Measurements from ENCODE around the gene SPECC1. TPM values are rescaled to one million over a fixed set of nuclear protein-coding genes. Genes with fewer than 3 reads are reported as not detected.

Gene SPECC1
- total and polyA plus RNA-seq, 9 of the 15 experiments (the other 6 are each of a cell fraction or from before 2014, with no cell fraction given) = 2.4 to 19.6 (median 14.7) TPM

DNA sequence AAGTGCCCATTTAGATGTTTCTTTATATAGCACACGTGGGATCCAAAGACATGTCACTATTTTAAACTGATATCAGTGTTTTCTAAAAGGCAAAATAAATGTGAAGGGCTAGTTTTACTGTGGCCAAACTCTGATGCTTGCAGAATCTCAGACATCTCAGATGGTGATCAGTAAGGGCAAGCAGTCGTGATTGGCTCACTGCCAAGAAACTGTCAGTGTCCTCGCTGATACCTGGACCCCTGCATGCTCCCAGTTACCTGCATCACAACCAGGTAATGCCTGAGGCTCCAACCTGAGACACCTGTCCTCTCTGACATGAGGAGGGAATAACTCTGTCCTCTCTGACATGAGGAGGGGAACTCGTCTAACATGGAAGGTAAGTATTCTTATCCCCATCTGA is 114.0 kb downstream of the SPECC1 start:
- no peaks in the 10 kb centered on the region for H3K9me3 ChIP-seq (replicated peaks; ENCODE audit: control insufficient read depth, insufficient read depth, low read depth, low read length)
- no peak overlapping the region for H3K27ac ChIP-seq (ENCODE audit: extremely low read depth, low read depth, low read length)
- ATAC-seq = no peak
- H3K79me2 ChIP-seq (ENCODE audit: control insufficient read depth, insufficient read depth, low read length) = no peaks in the 10 kb centered on the region
- H3K36me3 ChIP-seq (ENCODE audit: control insufficient read depth, insufficient read depth, low read length) = no peaks in the 10 kb centered on the region
- ChIA-PET CTCF (ENCODE audit: low intra/inter-chr PET ratio) (no interaction called here), POLR2A (no interaction called here)
- TF ChIP-seq NFIX (CRISPR knock-in tag; IDR thresholded peaks at IDR 0.05; ENCODE audit: low read depth) = peak; percentile 60
- TF ChIP-seq, protein P1, sequence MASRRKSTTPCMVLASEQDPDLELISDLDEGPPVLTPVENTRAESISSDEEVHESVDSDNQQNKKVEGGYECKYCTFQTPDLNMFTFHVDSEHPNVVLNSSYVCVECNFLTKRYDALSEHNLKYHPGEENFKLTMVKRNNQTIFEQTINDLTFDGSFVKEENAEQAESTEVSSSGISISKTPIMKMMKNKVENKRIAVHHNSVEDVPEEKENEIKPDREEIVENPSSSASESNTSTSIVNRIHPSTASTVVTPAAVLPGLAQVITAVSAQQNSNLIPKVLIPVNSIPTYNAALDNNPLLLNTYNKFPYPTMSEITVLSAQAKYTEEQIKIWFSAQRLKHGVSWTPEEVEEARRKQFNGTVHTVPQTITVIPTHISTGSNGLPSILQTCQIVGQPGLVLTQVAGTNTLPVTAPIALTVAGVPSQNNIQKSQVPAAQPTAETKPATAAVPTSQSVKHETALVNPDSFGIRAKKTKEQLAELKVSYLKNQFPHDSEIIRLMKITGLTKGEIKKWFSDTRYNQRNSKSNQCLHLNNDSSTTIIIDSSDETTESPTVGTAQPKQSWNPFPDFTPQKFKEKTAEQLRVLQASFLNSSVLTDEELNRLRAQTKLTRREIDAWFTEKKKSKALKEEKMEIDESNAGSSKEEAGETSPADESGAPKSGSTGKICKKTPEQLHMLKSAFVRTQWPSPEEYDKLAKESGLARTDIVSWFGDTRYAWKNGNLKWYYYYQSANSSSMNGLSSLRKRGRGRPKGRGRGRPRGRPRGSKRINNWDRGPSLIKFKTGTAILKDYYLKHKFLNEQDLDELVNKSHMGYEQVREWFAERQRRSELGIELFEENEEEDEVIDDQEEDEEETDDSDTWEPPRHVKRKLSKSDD (conservative IDR thresholded peaks at IDR 0.05; ENCODE audit: low read length) = no peak
- no peak for TF ChIP-seq CBX5 (IDR thresholded peaks at IDR 0.05; ENCODE audit: borderline replicate concordance, low read depth)
- TF ChIP-seq NFIC (IDR thresholded peaks at IDR 0.05) = peak; percentile 88
- FAIRE-seq = no peak
- H3K4me2 ChIP-seq (ENCODE audit: insufficient read depth, low read length) = no peak overlapping the region
- in situ Hi-C loops (cut with MboI) (loop anchor here (10.0 kb wide), 1 partner anchor 192 kb away; no protein-coding TSS in a partner anchor), intact Hi-C loops (cut with micrococcal nuclease) (loop anchor here (5.0 kb wide), 1 partner anchor 194 kb away; no protein-coding TSS in a partner anchor)
- no peaks in the 10 kb centered on the region for H4K20me1 ChIP-seq (replicated peaks; ENCODE audit: control insufficient read depth, insufficient read depth, low read length)
- no peaks in the 10 kb centered on the region for H3K27me3 ChIP-seq (ENCODE audit: control insufficient read depth in 2 of 2, insufficient read depth in 2 of 2, low read length in 2 of 2)
- no peaks in the 10 kb centered on the region for H3K9me1 ChIP-seq (ENCODE audit: control insufficient read depth, insufficient read depth, low read length)
- DNase-seq (ENCODE audit: extremely low read depth in 1 of 4, low spot score in 3 of 4) = no peak
- no peak overlapping the region for H3K9ac ChIP-seq (ENCODE audit: insufficient read depth in 1 of 2, low read depth in 2 of 2, low read length in 2 of 2)
- BruUV-seq (replicated peaks) = no TSS peak
- H3K4me3 ChIP-seq = no peak overlapping the region
- H3K4me1 ChIP-seq (replicated peaks in 1 of 2; ENCODE audit: control insufficient read depth in 2 of 2, insufficient read depth in 2 of 2, low read length in 2 of 2) = no peaks in the 10 kb centered on the region; a peak in 1 of 5 replicates
- 44% methylated on average over 3 of the region's 4 CpGs for WGBS (ENCODE audit: insufficient coverage, low coverage, missing lambda C conversion rate)
- H2AFZ ChIP-seq (ENCODE audit: low read depth, low read length) = no peak overlapping the region
